Measurements from ENCODE around the gene PDE9A. TPM values are rescaled to one million over a fixed set of nuclear protein-coding genes. Genes with fewer than 3 reads are reported as not detected.

PDE9A gene
- total and polyA plus RNA-seq, 2 experiments from 2014 or later = 14.3 to 19.6 TPM

GRCh38 chr21:42659416-42660117, 6.1 kb downstream of the PDE9A start:
- TF ChIP-seq EZH2 (IDR thresholded peaks at IDR 0.05; ENCODE audit: borderline replicate concordance) = no peak
- TF ChIP-seq CTCF (IDR thresholded peaks at IDR 0.05; ENCODE audit: poor library complexity) = no peak
- TF ChIP-seq EZH2phosphoT487 (IDR thresholded peaks at IDR 0.05; ENCODE audit: low read depth, severe bottlenecking, unreplicated experiment) = no peak
- peaks cover 89% of the 10 kb centered on the region for H3K79me2 ChIP-seq
- H3K36me3 ChIP-seq (replicated peaks; ENCODE audit: insufficient read depth, low read depth) = no peaks in the 10 kb centered on the region
- H3K27ac ChIP-seq = no peak overlapping the region
- no peak overlapping the region for H2AFZ ChIP-seq
- H3K9me3 ChIP-seq (ENCODE audit: low read depth) = no peaks in the 10 kb centered on the region
- H4K20me1 ChIP-seq (ENCODE audit: insufficient read depth, poor library complexity, severe bottlenecking) = peaks cover 31% of the 10 kb centered on the region
- 93% methylated on average over 21 of the region's 21 CpGs for WGBS (ENCODE audit: low lambda C conversion rate, missing lambda C conversion rate)
- H3K4me3 ChIP-seq = no peak overlapping the region
- H3K9me2 ChIP-seq (replicated peaks; ENCODE audit: insufficient read depth) = no peaks in the 10 kb centered on the region
- no peak overlapping the region for H3K4me2 ChIP-seq
- DNase-seq (ENCODE audit: low spot score) = no peak
- peaks cover 20% of the 10 kb centered on the region for H3K4me1 ChIP-seq (ENCODE audit: insufficient read depth)
- H3K27me3 ChIP-seq = no peaks in the 10 kb centered on the region

GRCh38 chr21:42660118-42660470, 6.7 kb downstream of the PDE9A start:
- no peak for DNase-seq (ENCODE audit: low spot score)
- peaks cover 25% of the 10 kb centered on the region for H4K20me1 ChIP-seq (ENCODE audit: insufficient read depth, poor library complexity, severe bottlenecking)

GRCh38 chr21:42661688-42662429, 8.4 kb downstream of the PDE9A start:
- 95% methylated on average over 25 of the region's 25 CpGs for WGBS (ENCODE audit: low lambda C conversion rate, missing lambda C conversion rate)
- H3K36me3 ChIP-seq (replicated peaks; ENCODE audit: insufficient read depth, low read depth) = no peaks in the 10 kb centered on the region

More at GRCh38 chr21:42660118-42660470, 6.7 kb downstream of the PDE9A start:
- H3K9me3 ChIP-seq (ENCODE audit: low read depth) = no peaks in the 10 kb centered on the region
- no peak overlapping the region for H3K4me2 ChIP-seq
- no peak overlapping the region for H3K27ac ChIP-seq
- no peak overlapping the region for H3K4me3 ChIP-seq
- H3K79me2 ChIP-seq = peaks cover 88% of the 10 kb centered on the region
- WGBS (ENCODE audit: low lambda C conversion rate, missing lambda C conversion rate) = 95% methylated on average over 8 of the region's 8 CpGs
- H3K27me3 ChIP-seq = no peaks in the 10 kb centered on the region
- H3K4me1 ChIP-seq (ENCODE audit: insufficient read depth) = peaks cover 15% of the 10 kb centered on the region
- H3K36me3 ChIP-seq (replicated peaks; ENCODE audit: insufficient read depth, low read depth) = no peaks in the 10 kb centered on the region
- no peaks in the 10 kb centered on the region for H3K9me2 ChIP-seq (replicated peaks; ENCODE audit: insufficient read depth)
- TF ChIP-seq EZH2phosphoT487 (IDR thresholded peaks at IDR 0.05; ENCODE audit: low read depth, severe bottlenecking, unreplicated experiment) (no peak), EZH2 (IDR thresholded peaks at IDR 0.05; ENCODE audit: borderline replicate concordance) (no peak), CTCF (IDR thresholded peaks at IDR 0.05; ENCODE audit: poor library complexity) (no peak)
- H2AFZ ChIP-seq = no peak overlapping the region

More at GRCh38 chr21:42661688-42662429, 8.4 kb downstream of the PDE9A start:
- no peaks in the 10 kb centered on the region for H3K9me2 ChIP-seq (replicated peaks; ENCODE audit: insufficient read depth)
- no peaks in the 10 kb centered on the region for H3K4me1 ChIP-seq (ENCODE audit: insufficient read depth)
- no peak overlapping the region for H2AFZ ChIP-seq
- DNase-seq (ENCODE audit: low spot score) = no peak
- no peaks in the 10 kb centered on the region for H3K27me3 ChIP-seq
- no peak overlapping the region for H3K4me2 ChIP-seq
- no peaks in the 10 kb centered on the region for H3K9me3 ChIP-seq (ENCODE audit: low read depth)
- no peak for TF ChIP-seq CTCF (IDR thresholded peaks at IDR 0.05; ENCODE audit: poor library complexity)
- no peak for TF ChIP-seq EZH2phosphoT487 (IDR thresholded peaks at IDR 0.05; ENCODE audit: low read depth, severe bottlenecking, unreplicated experiment)
- H3K27ac ChIP-seq = no peak overlapping the region
- H4K20me1 ChIP-seq (ENCODE audit: insufficient read depth, poor library complexity, severe bottlenecking) = peaks cover 8% of the 10 kb centered on the region
- H3K4me3 ChIP-seq = no peak overlapping the region
- H3K79me2 ChIP-seq = peaks cover 87% of the 10 kb centered on the region
